ENCODE data around the gene FBXL19.
A peak's percentile ranks its signal among the peaks of the same experiment; 100 is the strongest.
"Not testable (repeated sequence)": the region's sequence is repeated elsewhere in the genome, so short reads cannot be mapped to it uniquely, and the experiment has no call there.

Gene FBXL19

GRCh38 chr16:30923554-30924075 lies at the start of gene FBXL19:
Gene FBXL19 (plus strand): TSS chr16:30923572. CDS start chr16:30925755, 2,183 bp downstream.
- DNase-seq (ENCODE audit: low read depth) = no peak

DNA sequence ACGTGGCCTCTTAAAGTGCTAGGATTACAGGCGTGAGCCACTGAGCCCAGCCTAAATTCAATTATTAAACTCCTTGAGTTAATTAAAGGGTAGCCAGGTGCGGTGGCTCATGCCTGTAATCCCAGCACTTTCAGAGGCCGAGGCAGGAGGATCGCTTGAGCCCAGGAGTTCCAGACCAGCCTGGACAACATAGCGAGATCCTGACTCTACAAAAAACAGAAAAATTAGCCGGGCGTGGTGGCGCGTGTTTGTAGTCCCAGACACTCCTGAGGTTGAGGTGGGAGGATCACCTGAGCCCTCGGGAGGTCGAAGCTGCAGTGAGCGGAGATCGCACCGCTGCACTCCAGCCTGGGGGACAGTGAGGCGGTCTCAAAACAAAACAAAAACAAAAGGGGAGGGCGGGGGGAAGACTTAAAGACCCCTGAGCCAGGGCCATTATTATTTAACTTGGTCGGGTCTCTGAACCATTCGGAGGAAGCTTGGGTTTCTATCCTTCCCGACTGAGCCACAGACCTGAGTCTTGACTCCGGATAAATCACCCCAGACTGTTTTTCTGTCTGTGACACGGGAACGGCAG lies 49.0 kb upstream of the FBXL19 start:
- no peak for DNase-seq (ENCODE audit: low read depth)

DNA sequence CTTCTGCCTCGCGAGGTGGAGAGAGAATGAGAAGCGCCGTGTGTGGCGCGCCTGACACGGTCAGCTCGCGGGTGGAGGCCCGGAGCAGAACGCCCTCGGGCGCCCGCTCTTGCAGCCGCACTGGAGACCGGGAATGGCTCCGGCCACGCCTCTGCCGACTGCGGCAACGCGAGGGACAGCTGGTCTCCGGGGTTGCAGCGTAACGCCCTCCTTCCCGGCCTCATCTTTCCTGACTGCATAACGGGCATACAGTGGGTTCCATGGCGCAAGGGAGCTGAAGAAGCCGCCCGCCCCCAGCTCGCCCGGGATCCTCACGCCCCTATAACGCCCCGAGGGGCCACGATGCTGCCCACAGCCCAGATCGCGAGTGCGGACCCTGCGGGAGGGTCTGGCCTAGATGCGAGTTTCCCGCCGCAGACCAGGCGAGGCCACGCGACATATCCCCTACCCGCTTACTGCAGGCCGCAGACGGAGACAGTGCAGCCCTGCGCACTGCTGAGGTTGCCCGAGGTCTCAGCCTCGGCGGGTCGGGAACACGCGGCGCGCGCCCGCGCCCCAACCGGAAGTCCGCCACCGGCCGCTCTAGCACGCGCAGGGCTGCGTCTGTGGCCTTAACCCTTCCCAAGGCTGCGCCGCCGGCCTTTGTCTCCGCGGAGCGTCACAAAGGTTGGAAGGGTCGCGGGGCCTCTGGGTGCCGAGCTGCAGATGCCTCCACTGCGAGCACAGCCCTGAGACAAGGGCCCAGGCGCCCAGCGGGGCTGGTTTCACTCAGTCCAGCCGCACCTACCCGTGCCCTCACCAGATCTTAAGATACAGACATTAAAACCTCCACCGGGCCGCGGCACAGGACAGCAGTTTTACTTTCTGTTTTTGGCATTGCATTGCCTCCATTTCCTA lies 48.3 kb upstream of the FBXL19 start:
- peak; percentile 88 for DNase-seq (ENCODE audit: low read depth)

GRCh38 chr16:30875871-30876801 lies 47.2 kb upstream of the FBXL19 start:
- DNase-seq (ENCODE audit: low read depth) = peak; percentile 40

DNA sequence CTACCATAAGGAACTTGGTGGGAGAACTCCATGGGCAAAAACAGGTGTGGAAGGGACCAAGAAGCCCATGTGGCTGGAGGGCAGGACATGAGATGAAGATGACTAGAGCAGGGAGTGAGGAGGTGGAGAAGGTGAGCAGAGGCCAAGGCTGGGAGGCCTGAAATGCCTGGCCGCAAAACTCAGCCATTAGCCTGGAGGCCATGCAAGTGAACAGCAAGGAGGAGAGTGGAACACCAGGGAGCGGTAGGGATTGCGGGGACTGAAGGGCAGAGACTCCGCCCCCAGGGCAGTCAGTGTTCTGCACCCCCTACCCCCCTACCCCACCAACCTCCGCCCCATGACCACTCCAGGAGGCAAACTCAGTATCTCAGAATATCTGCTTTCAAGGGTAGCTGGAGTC lies 46.5 kb upstream of the FBXL19 start:
- DNase-seq (ENCODE audit: low read depth) = no peak

DNA sequence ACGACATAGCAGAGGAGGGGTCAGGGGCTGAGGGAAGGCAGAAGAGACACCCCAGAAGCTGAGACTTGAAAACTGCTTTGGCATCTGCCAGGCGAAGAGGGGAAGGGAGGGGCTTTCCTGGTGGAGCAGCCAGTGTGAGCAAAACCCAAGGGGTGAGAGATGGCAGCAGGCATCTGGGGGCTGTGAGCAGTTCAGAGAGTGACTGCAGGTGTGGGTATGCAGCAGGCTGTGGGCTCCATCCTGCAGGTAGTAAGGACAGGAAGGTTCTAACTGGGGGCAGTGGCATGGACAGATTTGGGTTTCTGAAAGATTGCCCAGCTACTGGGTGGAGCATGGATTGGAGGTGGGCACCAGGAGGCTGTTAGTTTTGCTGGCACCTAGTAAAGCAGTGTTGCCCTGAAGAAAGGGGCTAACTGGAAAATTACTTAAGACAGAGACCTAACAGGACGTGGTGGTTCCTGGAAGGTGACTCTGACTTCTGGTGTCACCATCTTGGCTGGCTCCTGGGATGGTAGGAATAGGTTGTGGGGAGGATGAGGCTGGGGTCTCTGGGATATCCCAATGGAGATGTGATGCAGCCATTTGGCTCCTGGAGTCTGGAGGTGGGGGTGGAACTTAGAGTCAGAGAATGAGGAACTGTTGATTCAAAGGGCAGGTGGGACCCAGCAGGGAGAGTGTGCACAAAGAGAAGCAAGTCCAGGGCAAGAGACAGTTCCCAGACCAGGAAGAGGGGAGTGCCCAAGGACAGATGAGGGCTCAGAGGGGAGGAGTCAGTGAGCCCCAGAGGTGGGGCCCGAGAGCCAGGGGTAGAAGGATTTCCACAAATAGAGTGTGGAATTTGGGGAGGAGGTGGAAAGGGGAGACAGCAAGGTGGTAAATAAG lies 40.7 kb upstream of the FBXL19 start:
- DNase-seq (ENCODE audit: low read depth) = no peak

- DNase-seq (ENCODE audit: low read depth) = no peak
These were observed 38.6 kb upstream of the FBXL19 start for GRCh38 chr16:30884760-30885159.

DNA sequence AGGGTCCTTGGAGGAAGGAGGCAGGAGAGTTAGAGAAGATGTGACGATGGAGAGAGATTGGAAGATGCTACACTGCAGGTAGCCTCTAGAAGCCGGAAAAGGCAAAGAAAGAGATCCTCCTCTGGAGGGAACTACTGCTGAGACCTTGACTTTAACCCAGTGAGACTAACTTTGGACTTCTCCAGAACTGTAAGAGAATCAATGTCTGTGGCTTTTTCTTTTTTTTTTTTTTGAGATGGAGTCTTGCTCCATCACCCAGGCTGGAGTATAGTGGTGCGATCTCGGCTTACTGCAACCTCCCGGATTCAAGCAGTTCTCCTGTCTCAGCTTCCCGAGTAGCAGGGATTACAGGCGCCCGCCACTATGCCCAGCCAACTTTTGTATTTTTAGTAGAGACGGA lies 38.2 kb upstream of the FBXL19 start:
- no peak for DNase-seq (ENCODE audit: low read depth)

DNA sequence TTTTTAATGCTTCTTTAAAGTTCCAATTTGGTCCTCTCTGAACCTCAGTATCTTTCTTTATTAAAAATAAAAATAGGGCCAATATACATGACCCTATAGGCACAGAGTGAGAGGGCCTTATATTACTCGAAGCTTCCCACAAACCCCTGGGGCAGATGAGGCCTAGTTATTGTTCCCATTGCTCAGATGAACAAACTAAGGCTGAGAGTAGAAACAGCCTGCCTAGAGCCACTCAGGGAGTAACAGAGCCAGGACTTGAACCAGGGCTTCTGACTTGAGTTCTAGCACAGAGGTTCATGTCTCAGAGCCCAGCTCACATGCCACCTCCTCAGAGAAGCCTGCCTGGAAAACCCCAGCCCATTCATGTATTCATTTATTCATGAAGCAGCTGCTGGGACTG lies 37.2 kb upstream of the FBXL19 start:
- no peak for DNase-seq (ENCODE audit: low read depth)

GRCh38 chr16:30887927-30888326 lies 35.4 kb upstream of the FBXL19 start:
- no peak for DNase-seq (ENCODE audit: low read depth)

DNA sequence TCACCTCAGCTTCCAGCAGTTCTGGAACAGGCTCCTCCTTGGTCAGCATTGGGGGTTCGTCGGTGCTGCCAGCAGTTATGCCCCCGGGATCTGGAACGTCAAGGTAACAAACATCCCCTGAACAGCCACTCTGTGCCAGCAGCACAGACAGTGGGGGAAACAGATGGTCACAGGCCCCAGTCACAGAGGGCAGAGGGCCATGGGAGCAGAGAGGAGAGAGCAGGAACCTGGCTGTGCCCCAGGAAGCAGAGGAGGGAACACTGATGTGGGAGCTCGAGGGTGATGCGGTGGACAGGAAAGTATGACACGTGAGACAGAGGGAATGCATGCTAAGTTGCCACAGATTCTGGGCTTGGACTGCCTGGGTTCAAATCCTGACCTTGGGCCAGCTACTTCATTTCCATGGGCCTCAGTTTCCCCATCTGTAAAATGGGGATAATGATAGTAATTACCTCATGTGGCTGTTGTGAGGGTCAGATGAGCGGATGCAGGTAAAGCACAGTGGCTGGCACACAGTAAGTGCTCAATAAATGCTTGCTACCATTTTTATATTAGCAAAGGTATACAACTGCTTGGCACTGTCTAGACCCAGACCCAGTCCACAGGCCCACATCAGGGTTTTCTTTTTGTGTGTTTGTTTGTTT lies 34.4 kb upstream of the FBXL19 start:
- DNase-seq (ENCODE audit: low read depth) = no peak

DNA sequence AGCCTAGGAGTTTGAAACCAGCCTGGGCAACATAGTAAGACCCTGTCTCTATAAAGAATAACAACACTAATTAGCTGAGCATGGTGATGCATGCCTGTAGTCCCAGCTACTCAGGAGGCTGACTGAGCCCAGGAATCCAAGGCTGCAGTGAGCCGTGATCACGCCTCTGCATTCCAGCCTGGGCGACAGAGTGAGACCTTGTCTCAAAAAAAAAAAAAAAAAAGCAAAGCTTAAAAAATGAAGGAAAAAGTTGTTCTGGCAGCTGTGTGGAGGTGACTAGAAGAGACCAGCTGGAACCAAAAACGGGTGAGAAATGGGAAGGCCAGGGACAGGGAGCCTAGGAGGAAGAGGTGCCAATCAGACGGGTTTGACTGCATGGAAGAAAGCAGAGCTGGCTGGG lies 33.7 kb upstream of the FBXL19 start:
- no peak for DNase-seq (ENCODE audit: low read depth)

- not testable (repeated sequence) for DNase-seq (ENCODE audit: low read depth)
These were observed 32.1 kb upstream of the FBXL19 start for GRCh38 chr16:30891043-30891823.

GRCh38 chr16:30892670-30893416 lies 30.5 kb upstream of the FBXL19 start:
- no peak for DNase-seq (ENCODE audit: low read depth)

GRCh38 chr16:30893417-30893743 lies 30.0 kb upstream of the FBXL19 start:
- DNase-seq (ENCODE audit: low read depth) = no peak

DNA sequence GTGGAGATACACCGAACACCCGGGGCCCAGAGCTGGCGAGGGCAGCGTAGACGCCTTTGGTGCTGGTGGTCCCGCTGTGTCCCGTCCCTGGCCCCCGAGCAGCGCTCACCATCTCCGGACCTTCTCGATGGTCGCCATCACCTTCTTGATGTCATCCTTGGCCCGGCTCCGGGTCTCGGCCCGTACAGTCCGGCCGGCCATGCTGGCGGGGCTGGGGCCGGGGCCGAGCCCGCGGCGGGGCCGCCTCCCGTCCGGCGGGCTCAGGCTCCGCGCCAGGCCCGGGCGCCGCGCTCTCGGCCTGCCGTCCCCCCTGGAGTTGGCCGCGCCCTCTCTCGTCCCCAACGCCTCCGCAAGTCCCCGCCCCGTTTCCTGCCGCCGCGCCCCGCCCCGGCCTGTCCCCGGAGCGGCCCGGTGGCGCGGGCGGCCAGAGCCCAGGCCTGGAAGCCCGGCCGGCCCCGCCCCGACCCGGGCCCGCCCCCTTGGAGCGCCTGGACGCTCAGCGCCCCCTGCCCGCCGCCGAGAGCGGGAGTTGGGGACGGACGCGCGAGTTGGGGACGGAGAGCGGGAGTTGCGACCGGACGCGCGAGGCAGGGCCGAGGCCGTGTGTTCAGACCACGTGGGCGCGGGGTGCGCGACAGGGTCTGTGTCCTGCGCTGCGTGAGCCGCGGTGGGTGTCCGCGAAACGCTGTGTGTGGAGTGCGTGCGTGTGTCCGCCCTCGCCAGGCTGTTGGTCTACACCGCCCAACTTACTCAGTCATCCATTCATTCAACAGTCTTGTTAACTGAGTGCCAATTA lies 29.4 kb upstream of the FBXL19 start, which contains the start of gene BCL7C:
TSS of gene BCL7C (minus strand) at position 334 of the 796 bp plus-strand sequence. CDS start at position 201, 133 bp downstream.
- DNase-seq (ENCODE audit: low read depth) = peak; percentile 93

DNA sequence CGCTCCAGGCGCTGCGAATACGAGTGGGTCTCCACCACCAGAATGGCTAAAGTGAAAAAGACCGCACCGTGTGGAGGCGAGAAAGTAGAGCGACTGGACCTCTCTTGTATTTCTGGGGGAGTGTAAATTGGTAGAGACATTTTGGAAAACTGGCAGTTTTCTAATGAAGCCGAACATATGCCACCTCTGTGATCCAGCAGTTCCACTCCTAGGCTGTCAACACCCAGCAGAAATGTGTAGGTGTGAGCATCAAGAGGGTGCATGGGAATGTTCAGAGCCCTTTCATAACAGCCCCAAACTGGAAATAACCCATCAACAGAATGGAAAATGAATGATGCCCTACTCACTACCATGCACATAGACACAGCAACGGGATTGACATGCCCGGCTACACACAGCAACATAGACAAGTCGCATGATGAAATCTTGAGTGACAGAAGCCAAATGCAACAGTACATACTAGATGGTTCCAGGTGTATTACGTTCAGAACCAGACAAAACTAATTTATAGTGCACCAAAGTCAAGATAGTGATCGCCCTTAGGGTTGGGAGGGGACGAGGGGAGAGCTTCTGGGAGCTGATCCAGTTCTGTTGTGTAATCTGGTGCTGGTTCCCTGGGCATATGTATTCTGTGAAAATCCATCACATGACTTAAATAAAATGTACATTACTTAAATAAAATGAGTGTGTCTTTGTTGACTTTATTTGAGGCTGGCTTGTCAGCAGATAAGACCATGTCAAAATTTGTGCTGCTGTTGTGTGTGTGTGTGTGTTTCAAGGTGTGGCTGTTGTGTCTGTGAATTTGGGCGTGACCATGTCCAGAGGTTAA lies 28.6 kb upstream of the FBXL19 start:
- no peak for DNase-seq (ENCODE audit: low read depth)
